Adrenal gland (tissue), 5 donors: ENCODE data around the gene SEMA5A.

Experiments
- CTCF ChIP-seq, 6 experiments: fragments of 450-650 bp in 4 of 6; fragments of 200-600 bp in 2 of 6; sonication (generic) in 1 of 6; IDR thresholded peaks; 1 replicate in 5 of 6; 2 replicates in 1 of 6; pipeline versions ENCODE4 v1.5.1 to v1.8.0; 2016 to 2021; ENCODE audit warnings: antibody characterized with exemption in 6 of 6, mild to moderate bottlenecking in 2 of 6, moderate library complexity in 1 of 6
- POLR2A ChIP-seq, 2 donors: fragments of 450-650 bp; IDR thresholded peaks; one replicate each; pipeline ENCODE4 v1.6.1; 2017; ENCODE audit warnings: antibody characterized with exemption in 2 of 2, mild to moderate bottlenecking in 2 of 2, moderate library complexity in 1 of 2
- donor health status: DM: no; HTN: no; CAD: no.

GRCh38 chr5:9354336-9355081, 191.4 kb downstream of the SEMA5A start:
- TF ChIP-seq POLR2A (IDR thresholded peaks at IDR 0.05) (no peak), CTCF (IDR thresholded peaks at IDR 0.05) (no peak)
